Neutrophil (primary cell): ENCODE data around the gene BRS3.
"Not testable (repeated sequence)": the region's sequence is repeated elsewhere in the genome, so short reads cannot be mapped to it uniquely, and the experiment has no call there.

Experiments
- H3K27ac ChIP-seq: fragments of 200-600 bp; sonication (generic); 2 replicates; pipeline ENCODE4 v1.5.1; 2016; ENCODE audit warnings: mild to moderate bottlenecking, moderate library complexity
- H3K27me3 ChIP-seq: fragments of 200-600 bp; sonication (generic); 2 replicates; pipeline ENCODE4 v1.6.0; 2016; ENCODE audit warnings: mild to moderate bottlenecking
- H3K36me3 ChIP-seq: fragments of 200-600 bp; sonication (generic); 2 replicates; pipeline ENCODE4 v1.5.1; 2017
- H3K4me1 ChIP-seq, 2 experiments: fragments of 200-600 bp in 1 of 2; sonication (generic) in 1 of 2; 1 replicate in 1 of 2; 2 replicates in 1 of 2; pipeline versions ENCODE4 v1.5.1 to v1.6.1; 2013 to 2016; ENCODE audit warnings: low read depth in 1 of 2, low read length in 1 of 2, mild to moderate bottlenecking in 1 of 2, moderate library complexity in 1 of 2; ENCODE audit not compliant: control insufficient read depth in 1 of 2, insufficient read depth in 1 of 2
- H3K4me3 ChIP-seq, 2 experiments: fragments of 200-600 bp in 1 of 2; sonication (generic) in 1 of 2; 1 replicate in 1 of 2; 2 replicates in 1 of 2; pipeline ENCODE4 v1.5.1; 2013 to 2016; ENCODE audit warnings: low read depth in 1 of 2, low read length in 1 of 2, mild to moderate bottlenecking in 1 of 2, moderate library complexity in 1 of 2
- H3K9me3 ChIP-seq: fragments of 200-600 bp; sonication (generic); 2 replicates; pipeline ENCODE4 v1.5.1; 2016
- TF ChIP-seq, protein P1 (sequence below): fragments of 200-600 bp; sonication (generic); IDR thresholded peaks from 2 replicates; pipeline ENCODE4 v1.5.1; 2016; ENCODE audit warnings: antibody characterized with exemption

The BRS3 gene

DNA sequence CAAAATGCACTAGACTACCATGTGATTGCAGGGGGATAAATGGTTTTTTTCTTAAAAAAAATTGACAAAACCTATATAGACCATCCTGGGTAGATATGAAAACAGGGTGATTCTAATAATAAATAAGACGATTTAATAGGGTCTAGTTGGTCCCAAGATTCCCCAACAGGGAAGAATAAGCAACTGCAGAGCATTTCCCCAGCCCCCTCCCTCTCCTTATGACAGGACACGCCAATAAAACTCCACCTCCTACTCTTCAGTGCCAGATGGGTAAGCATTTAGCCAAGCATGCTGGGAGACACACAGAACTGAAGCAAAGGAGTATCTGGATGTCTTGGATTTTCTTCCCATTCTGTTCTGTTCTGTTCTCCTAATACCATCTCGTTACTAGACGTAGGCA is at the start of gene BRS3:
TSS of gene BRS3 (plus strand) at position 301 of the 400 bp plus-strand sequence. CDS start 168 bp downstream, outside the sequence.
- Histone ChIP-seq H3K4me3 (no peak within 1 kb of the TSS), H3K4me1 (no peaks in the 10 kb centered on the region), H3K27me3 (no peaks in the 10 kb centered on the region), H3K27ac (no peak within 1 kb of the TSS), H3K36me3 (no peaks in the 10 kb centered on the region), H3K9me3 (no peaks in the 10 kb centered on the region)
- TF ChIP-seq, protein P1, sequence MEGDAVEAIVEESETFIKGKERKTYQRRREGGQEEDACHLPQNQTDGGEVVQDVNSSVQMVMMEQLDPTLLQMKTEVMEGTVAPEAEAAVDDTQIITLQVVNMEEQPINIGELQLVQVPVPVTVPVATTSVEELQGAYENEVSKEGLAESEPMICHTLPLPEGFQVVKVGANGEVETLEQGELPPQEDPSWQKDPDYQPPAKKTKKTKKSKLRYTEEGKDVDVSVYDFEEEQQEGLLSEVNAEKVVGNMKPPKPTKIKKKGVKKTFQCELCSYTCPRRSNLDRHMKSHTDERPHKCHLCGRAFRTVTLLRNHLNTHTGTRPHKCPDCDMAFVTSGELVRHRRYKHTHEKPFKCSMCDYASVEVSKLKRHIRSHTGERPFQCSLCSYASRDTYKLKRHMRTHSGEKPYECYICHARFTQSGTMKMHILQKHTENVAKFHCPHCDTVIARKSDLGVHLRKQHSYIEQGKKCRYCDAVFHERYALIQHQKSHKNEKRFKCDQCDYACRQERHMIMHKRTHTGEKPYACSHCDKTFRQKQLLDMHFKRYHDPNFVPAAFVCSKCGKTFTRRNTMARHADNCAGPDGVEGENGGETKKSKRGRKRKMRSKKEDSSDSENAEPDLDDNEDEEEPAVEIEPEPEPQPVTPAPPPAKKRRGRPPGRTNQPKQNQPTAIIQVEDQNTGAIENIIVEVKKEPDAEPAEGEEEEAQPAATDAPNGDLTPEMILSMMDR: no peak

DNA sequence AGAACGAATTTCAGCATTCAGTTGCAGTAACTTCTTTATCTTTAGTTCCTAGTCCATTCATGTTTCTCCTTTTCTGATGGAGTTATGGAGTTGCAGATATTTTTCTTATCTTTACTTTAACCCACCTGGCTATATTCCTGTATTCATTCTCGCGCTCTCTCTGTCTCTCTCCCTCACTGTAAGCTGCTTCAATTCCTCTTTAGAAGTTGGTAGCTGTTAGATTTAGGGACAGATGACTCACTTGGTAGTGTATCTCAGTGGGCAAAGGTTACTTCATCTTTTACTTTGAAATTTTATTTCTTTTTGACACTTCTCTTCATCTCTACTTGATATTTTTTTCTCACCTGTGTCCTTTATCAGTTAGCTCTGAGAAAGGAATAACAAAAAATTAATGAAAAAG is 49.6 kb upstream of the BRS3 start:
- TF ChIP-seq, protein P1: no peak
- H3K4me3 ChIP-seq: no peak overlapping the region
- H3K27me3 ChIP-seq: no peaks in the 10 kb centered on the region
- H3K4me1 ChIP-seq: no peaks in the 10 kb centered on the region
- no peak overlapping the region for H3K27ac ChIP-seq
- H3K9me3 ChIP-seq: no peaks in the 10 kb centered on the region
- H3K36me3 ChIP-seq: no peaks in the 10 kb centered on the region

DNA sequence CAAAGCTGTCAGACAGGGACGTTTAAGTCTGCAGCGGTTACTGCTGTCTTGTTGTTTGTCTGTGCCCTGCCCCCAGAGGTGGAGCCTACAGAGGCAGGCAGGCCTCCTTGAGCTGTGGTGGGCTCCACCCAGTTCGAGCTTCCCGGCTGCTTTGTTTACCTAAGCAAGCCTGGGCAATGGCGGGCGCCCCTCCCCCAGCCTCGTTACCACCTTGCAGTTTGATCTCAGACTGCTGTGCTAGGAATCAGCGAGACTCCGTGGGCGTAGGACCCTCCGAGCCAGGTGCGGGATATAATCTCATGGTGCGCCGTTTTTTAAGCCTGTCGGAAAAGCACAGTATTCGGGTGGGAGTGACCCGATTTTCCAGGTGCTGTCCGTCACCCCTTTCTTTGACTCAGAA is 42.1 kb upstream of the BRS3 start:
- H3K27me3 ChIP-seq, H3K36me3 ChIP-seq, H3K4me1 ChIP-seq, H3K9me3 ChIP-seq, H3K27ac ChIP-seq, H3K4me3 ChIP-seq: not testable (repeated sequence)

GRCh38 chrX:136446208-136446607 is 41.5 kb upstream of the BRS3 start:
- no peak overlapping the region for H3K27ac ChIP-seq
- no peaks in the 10 kb centered on the region for H3K27me3 ChIP-seq
- no peak overlapping the region for H3K4me3 ChIP-seq
- TF ChIP-seq, protein P1: no peak
- no peaks in the 10 kb centered on the region for H3K36me3 ChIP-seq
- H3K9me3 ChIP-seq: no peaks in the 10 kb centered on the region
- H3K4me1 ChIP-seq: no peaks in the 10 kb centered on the region

DNA sequence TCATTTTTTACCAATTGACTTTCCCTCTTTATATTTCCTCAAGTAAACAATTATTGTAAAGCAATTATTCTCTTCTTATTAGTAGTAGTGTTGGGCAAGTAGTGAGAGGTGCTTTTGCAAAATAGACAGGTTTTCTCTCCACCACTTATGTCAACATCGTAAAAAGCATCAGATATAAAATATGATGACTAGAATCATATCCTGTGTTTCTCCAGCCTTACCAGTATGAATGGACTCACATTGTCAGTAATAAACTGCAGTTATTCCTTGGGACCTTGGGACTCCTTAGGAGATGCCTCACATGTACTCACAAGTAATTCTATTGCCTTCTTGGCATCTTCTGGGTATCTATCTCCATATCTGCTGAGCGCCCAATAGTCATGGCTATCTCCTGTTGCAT is 40.4 kb upstream of the BRS3 start:
- Histone ChIP-seq H3K4me3 (no peak overlapping the region), H3K36me3 (no peaks in the 10 kb centered on the region), H3K4me1 (no peaks in the 10 kb centered on the region), H3K27ac (no peak overlapping the region), H3K27me3 (no peaks in the 10 kb centered on the region), H3K9me3 (no peaks in the 10 kb centered on the region)
- TF ChIP-seq, protein P1: no peak

DNA sequence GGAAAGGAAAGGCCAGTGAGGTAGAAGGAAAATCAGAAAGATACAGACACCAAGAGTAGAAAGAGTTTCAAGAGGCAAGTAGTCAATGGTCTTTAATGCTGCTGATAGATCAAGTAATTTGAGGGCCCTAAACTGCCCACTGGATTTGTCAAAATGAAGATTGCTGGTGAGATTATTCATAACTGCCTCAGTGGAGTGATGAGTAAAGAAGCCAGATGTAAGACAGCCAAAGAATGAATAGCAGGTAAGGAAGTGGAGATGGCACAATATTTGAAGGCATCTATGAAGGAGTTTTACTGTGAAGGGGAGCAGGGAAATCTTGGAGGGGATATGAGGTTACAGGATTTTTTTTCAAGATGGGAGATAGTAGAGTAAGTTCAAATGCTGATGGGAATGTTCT is 39.8 kb upstream of the BRS3 start:
- no peaks in the 10 kb centered on the region for H3K9me3 ChIP-seq
- no peak overlapping the region for H3K27ac ChIP-seq
- no peaks in the 10 kb centered on the region for H3K27me3 ChIP-seq
- H3K4me3 ChIP-seq: no peak overlapping the region
- H3K4me1 ChIP-seq: no peaks in the 10 kb centered on the region
- TF ChIP-seq, protein P1: no peak
- no peaks in the 10 kb centered on the region for H3K36me3 ChIP-seq
